NCI-H2171 (cell line): ENCODE measurements around the gene SPO11.
A peak's percentile ranks its signal among the peaks of the same experiment; 100 is the strongest.

Experiments used
- DNase-seq: peaks from one replicate; lab custom pipeline; 2025; lab: John Stamatoyannopoulos, UW

The SPO11 gene

GRCh38 chr20:57310821-57311514 is 18.6 kb upstream of the SPO11 start:
- no peak for DNase-seq

GRCh38 chr20:57312138-57312537 is 17.5 kb upstream of the SPO11 start:
- DNase-seq = no peak

GRCh38 chr20:57313230-57313629 is 16.4 kb upstream of the SPO11 start:
- DNase-seq = no peak

- DNase-seq = no peak
These were observed 15.7 kb upstream of the SPO11 start for GRCh38 chr20:57313951-57314350.

- DNase-seq = no peak
These were observed 14.3 kb upstream of the SPO11 start for GRCh38 chr20:57315083-57315975.

- no peak for DNase-seq
These were observed 13.6 kb upstream of the SPO11 start for GRCh38 chr20:57315976-57316480.

GRCh38 chr20:57316795-57317201 is 12.8 kb upstream of the SPO11 start:
- DNase-seq = no peak

GRCh38 chr20:57317316-57317788 is 12.3 kb upstream of the SPO11 start:
- no peak for DNase-seq

GRCh38 chr20:57317789-57318371 is 11.7 kb upstream of the SPO11 start:
- DNase-seq = no peak

GRCh38 chr20:57319584-57319983 is 10.0 kb upstream of the SPO11 start:
- DNase-seq = no peak

GRCh38 chr20:57320358-57320757 is 9.2 kb upstream of the SPO11 start:
- DNase-seq = no peak

GRCh38 chr20:57321142-57321541 is 8.5 kb upstream of the SPO11 start:
- no peak for DNase-seq

- DNase-seq = no peak
These were observed 7.1 kb upstream of the SPO11 start for GRCh38 chr20:57322476-57322875.

GRCh38 chr20:57323034-57323433 is 6.6 kb upstream of the SPO11 start:
- DNase-seq = peak; percentile 34

- DNase-seq = no peak
These were observed 3.8 kb upstream of the SPO11 start for GRCh38 chr20:57325632-57326356.

- no peak for DNase-seq
These were observed 2.7 kb upstream of the SPO11 start for GRCh38 chr20:57326667-57327455.

GRCh38 chr20:57327820-57328219 is 1.8 kb upstream of the SPO11 start:
- DNase-seq = no peak

- DNase-seq = no peak
These were observed 1.4 kb downstream of the SPO11 start for GRCh38 chr20:57330998-57331397.

- no peak for DNase-seq
These were observed 2.8 kb downstream of the SPO11 start for GRCh38 chr20:57332105-57333089.

- DNase-seq = no peak
These were observed 5.8 kb downstream of the SPO11 start for GRCh38 chr20:57335392-57335791.
